Measurements from ENCODE around the gene LPCAT4. TPM values are rescaled to one million over a fixed set of nuclear protein-coding genes. Genes with fewer than 3 reads are reported as not detected.
A peak's percentile ranks its signal among the peaks of the same experiment; 100 is the strongest.

Gene LPCAT4
- total and polyA plus RNA-seq, 5 donors from 2014 or later = 13.2 to 83.2 (median 15.1) TPM

DNA sequence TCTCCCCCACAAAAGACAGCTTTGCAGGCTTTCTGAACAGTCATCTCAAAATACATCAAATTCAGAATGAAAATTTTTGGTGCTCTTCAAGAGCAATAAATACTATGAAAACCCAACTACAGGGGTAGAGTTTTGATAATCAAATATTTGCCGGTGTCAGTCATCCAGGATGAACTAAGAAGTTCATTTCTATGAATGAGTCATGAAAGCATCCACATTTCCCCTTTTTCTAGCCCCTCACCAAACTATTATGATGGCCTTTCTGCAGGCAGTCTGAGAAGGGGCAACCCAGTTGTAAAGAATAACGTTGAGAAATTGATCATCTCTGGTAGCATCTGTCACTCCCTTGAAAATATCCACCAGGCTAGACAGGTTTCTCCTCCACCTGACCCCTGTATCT is 3.1 kb upstream of the LPCAT4 start:
- Histone ChIP-seq H3K36me3 (ENCODE audit: control insufficient read depth, insufficient read depth, low read length) (no peaks in the 10 kb centered on the region), H3K4me1 (ENCODE audit: control insufficient read depth, insufficient read depth, low read length, poor library complexity, severe bottlenecking) (peaks cover 24% of the 10 kb centered on the region), H3K9me3 (ENCODE audit: control insufficient read depth in 2 of 2, low read length in 2 of 2) (no peaks in the 10 kb centered on the region), H3K4me3 (ENCODE audit: low read depth, low read length) (no peak overlapping the region), H3K27me3 (ENCODE audit: control insufficient read depth, insufficient read depth, low read length) (no peaks in the 10 kb centered on the region), H3K27ac (ENCODE audit: insufficient read depth, low read length, poor library complexity, severe bottlenecking) (no peak overlapping the region)
- Mint-ChIP-seq H3K9me3 (no peaks in the 10 kb centered on the region), H3K27me3 (no peaks in the 10 kb centered on the region), H3K4me3 (peak overlapping the region in 2 of 4 donors; percentile 58 to 77), H3K36me3 (no peaks in the 10 kb centered on the region), H3K27ac (peak overlapping the region; percentile 5 to 42 (median 25)), H3K4me1 (peaks cover 6 to 37% (median 13%) of the 10 kb centered on the region in 4 donors)
- DNase-seq = no peak
- no peak for ATAC-seq (ENCODE audit: low read depth in 2 of 2)

DNA sequence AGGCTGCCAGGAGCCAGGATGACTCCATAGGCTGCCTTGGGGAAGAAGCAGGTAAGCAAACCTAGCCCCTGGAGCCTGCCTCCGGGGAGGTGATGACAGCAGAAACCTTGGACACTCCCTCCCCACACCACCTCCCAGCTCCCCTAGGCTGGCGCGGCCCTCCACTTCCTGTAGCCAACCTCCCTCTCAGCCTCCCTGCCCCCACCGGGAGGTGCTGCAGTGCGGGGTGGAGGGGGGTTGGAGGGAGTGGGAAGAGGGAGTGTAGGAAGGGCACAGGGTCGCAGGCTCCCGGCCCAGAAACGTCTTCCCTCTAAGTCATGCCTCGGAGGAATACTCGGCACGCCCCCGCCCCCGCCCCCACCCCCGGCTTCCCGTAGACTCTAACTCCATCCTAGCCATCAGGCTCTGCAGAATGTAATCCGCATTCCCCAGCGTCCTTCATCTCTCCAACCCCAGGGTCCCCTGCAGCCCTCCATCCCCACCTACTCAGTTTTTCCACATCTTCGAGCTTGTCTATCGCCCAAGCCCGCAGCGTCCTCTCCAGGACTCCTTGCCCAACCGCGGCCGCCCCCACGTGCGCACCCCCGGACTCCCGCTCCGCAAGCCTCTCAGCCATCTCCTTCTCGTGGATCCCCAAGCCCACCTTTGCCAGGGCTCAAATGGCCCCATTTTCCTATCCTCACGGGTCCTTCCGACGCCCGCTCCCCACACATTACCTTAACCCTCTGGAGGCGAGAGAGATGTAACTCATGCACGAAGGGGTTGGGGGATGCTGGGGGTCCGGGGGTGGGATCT is 528 bp downstream of the LPCAT4 start:
- Histone ChIP-seq H3K4me1 (ENCODE audit: control insufficient read depth, insufficient read depth, low read length, poor library complexity, severe bottlenecking) (peaks cover 30% of the 10 kb centered on the region), H3K4me3 (ENCODE audit: low read depth, low read length) (peak overlapping the region; percentile 80), H3K9me3 (ENCODE audit: control insufficient read depth in 2 of 2, low read length in 2 of 2) (no peaks in the 10 kb centered on the region), H3K27ac (ENCODE audit: insufficient read depth, low read length, poor library complexity, severe bottlenecking) (peak overlapping the region; percentile 37), H3K36me3 (ENCODE audit: control insufficient read depth, insufficient read depth, low read length) (peaks cover 14% of the 10 kb centered on the region), H3K27me3 (ENCODE audit: control insufficient read depth, insufficient read depth, low read length) (no peaks in the 10 kb centered on the region)
- H3K36me3 Mint-ChIP-seq = peaks cover 14% of the 10 kb centered on the region
- H3K4me3 Mint-ChIP-seq = peak overlapping the region; percentile 94 to 100 (median 98)
- peak; percentile 28 to 71 (median 53) for DNase-seq
- H3K9me3 Mint-ChIP-seq = no peaks in the 10 kb centered on the region
- no peak for ATAC-seq (ENCODE audit: low read depth in 2 of 2)
- H3K27ac Mint-ChIP-seq = peak overlapping the region; percentile 45 to 96 (median 96)
- H3K27me3 Mint-ChIP-seq = no peaks in the 10 kb centered on the region
- H3K4me1 Mint-ChIP-seq = peaks cover 12 to 56% (median 16%) of the 10 kb centered on the region in 4 donors

DNA sequence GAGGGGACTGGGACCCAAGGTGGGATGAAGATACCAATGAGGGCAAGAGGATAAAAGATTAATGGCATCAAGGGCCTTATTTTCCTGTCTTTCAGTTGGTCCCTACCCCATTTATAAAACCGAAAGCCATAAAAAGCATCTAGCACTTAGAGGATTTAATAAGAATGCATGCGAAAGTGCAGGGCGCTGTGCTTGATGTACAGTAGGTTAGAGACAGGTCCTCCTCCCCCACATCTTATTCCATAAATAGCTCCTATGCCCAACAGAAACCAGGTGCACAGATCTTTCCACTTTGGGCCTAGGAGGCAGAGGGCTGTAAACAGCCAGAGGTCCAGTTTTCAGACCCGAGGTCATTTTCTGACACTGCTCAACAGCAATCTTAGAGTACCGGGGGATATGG is 1.2 kb downstream of the LPCAT4 start:
- no peaks in the 10 kb centered on the region for H3K27me3 Mint-ChIP-seq
- Histone ChIP-seq H3K36me3 (ENCODE audit: control insufficient read depth, insufficient read depth, low read length) (peaks cover 21% of the 10 kb centered on the region), H3K4me3 (ENCODE audit: low read depth, low read length) (peak overlapping the region; percentile 80), H3K27ac (ENCODE audit: insufficient read depth, low read length, poor library complexity, severe bottlenecking) (peak overlapping the region; percentile 37), H3K4me1 (ENCODE audit: control insufficient read depth, insufficient read depth, low read length, poor library complexity, severe bottlenecking) (peaks cover 30% of the 10 kb centered on the region), H3K27me3 (ENCODE audit: control insufficient read depth, insufficient read depth, low read length) (no peaks in the 10 kb centered on the region), H3K9me3 (ENCODE audit: control insufficient read depth in 2 of 2, low read length in 2 of 2) (no peaks in the 10 kb centered on the region)
- ATAC-seq (ENCODE audit: low read depth in 2 of 2) (no peak), DNase-seq (peak in 1 of 3 donors; percentile 25)
- H3K36me3 Mint-ChIP-seq = peaks cover 18% of the 10 kb centered on the region
- H3K9me3 Mint-ChIP-seq = no peaks in the 10 kb centered on the region
- peak overlapping the region; percentile 76 to 96 (median 79) for H3K27ac Mint-ChIP-seq
- H3K4me3 Mint-ChIP-seq = peak overlapping the region; percentile 94 to 100 (median 98)
- peaks cover 12 to 56% (median 15%) of the 10 kb centered on the region in 4 donors for H3K4me1 Mint-ChIP-seq

DNA sequence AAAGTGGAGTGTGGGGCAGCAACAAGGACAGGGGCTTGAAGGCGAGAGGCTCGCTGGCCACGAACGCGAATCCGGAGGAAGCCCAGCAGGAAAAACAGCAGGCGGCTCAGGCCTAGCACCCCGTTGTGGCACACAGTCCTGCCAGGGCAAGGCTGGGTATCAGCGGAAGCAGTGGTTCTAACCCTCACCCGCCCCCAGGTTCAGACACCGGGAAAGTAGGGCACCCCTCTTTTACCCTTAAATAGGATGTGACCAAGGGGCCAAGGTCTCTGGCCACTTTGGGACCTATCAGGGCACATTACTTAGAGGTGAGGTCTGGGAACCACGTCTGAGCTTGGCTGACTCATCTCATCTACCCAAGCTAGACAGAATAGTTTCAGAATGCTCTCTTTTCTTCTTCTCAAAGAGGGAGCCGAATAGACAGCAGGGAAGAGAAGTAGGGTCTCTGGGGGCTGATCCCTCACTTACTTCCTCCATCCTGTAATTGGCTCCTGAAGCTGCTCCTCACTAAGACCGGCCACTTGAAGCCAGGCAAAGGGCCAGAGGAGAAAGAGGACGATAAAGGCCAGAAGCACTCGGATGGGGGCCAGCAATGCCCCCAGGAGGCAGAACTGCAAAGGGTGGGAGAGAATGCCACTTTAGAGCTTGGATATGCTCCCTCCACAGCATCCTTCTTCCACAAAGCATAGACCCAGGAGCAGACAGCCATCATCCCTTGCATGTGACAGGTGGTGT is 1.7 kb downstream of the LPCAT4 start:
- H3K4me1 Mint-ChIP-seq = peaks cover 12 to 52% (median 15%) of the 10 kb centered on the region in 4 donors
- peak overlapping the region; percentile 26 to 96 (median 79) for H3K27ac Mint-ChIP-seq
- ATAC-seq (ENCODE audit: low read depth in 2 of 2) (no peak), DNase-seq (peak in 1 of 3 donors; percentile 13)
- no peaks in the 10 kb centered on the region for H3K9me3 Mint-ChIP-seq
- Histone ChIP-seq H3K4me3 (ENCODE audit: low read depth, low read length) (peak overlapping the region; percentile 80), H3K9me3 (ENCODE audit: control insufficient read depth in 2 of 2, low read length in 2 of 2) (no peaks in the 10 kb centered on the region), H3K27ac (ENCODE audit: insufficient read depth, low read length, poor library complexity, severe bottlenecking) (peak overlapping the region; percentile 42), H3K36me3 (ENCODE audit: control insufficient read depth, insufficient read depth, low read length) (peaks cover 26% of the 10 kb centered on the region), H3K4me1 (ENCODE audit: control insufficient read depth, insufficient read depth, low read length, poor library complexity, severe bottlenecking) (peaks cover 30% of the 10 kb centered on the region), H3K27me3 (ENCODE audit: control insufficient read depth, insufficient read depth, low read length) (no peaks in the 10 kb centered on the region)
- no peaks in the 10 kb centered on the region for H3K27me3 Mint-ChIP-seq
- H3K4me3 Mint-ChIP-seq = peak overlapping the region; percentile 94 to 100 (median 98)
- H3K36me3 Mint-ChIP-seq = peaks cover 22% of the 10 kb centered on the region

DNA sequence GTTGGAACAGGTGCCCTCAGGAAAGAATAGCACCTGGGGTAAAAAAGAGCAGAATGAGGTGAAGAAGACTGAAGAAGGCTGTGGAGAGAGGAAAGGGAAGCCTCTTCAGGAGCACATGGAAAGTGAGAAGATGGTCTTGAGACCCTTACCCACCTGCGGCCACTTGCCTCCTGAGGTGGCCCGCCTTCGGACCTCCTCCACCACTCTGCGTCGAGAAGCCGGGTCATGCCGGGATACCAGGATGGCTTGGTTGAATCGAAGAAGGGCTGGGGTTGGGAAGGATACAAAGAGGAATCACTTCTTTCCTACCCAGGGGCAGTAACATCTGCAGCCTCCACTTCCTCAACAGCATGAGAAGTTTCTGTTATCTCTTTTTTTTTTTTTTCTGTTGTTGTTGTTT is 3.0 kb downstream of the LPCAT4 start:
- Histone ChIP-seq H3K27ac (ENCODE audit: insufficient read depth, low read length, poor library complexity, severe bottlenecking) (no peak overlapping the region), H3K4me3 (ENCODE audit: low read depth, low read length) (no peak overlapping the region), H3K27me3 (ENCODE audit: control insufficient read depth, insufficient read depth, low read length) (no peaks in the 10 kb centered on the region), H3K4me1 (ENCODE audit: control insufficient read depth, insufficient read depth, low read length, poor library complexity, severe bottlenecking) (peaks cover 30% of the 10 kb centered on the region), H3K9me3 (ENCODE audit: control insufficient read depth in 2 of 2, low read length in 2 of 2) (no peaks in the 10 kb centered on the region), H3K36me3 (ENCODE audit: control insufficient read depth, insufficient read depth, low read length) (peaks cover 37% of the 10 kb centered on the region)
- peak overlapping the region in 2 of 4 donors; percentile 35 to 94 for H3K4me3 Mint-ChIP-seq
- H3K36me3 Mint-ChIP-seq = peaks cover 29% of the 10 kb centered on the region
- no peaks in the 10 kb centered on the region for H3K9me3 Mint-ChIP-seq
- DNase-seq (no peak), ATAC-seq (ENCODE audit: low read depth in 2 of 2) (no peak)
- no peaks in the 10 kb centered on the region for H3K27me3 Mint-ChIP-seq
- H3K4me1 Mint-ChIP-seq = peaks cover 12 to 45% (median 15%) of the 10 kb centered on the region in 4 donors
- no peak overlapping the region for H3K27ac Mint-ChIP-seq

DNA sequence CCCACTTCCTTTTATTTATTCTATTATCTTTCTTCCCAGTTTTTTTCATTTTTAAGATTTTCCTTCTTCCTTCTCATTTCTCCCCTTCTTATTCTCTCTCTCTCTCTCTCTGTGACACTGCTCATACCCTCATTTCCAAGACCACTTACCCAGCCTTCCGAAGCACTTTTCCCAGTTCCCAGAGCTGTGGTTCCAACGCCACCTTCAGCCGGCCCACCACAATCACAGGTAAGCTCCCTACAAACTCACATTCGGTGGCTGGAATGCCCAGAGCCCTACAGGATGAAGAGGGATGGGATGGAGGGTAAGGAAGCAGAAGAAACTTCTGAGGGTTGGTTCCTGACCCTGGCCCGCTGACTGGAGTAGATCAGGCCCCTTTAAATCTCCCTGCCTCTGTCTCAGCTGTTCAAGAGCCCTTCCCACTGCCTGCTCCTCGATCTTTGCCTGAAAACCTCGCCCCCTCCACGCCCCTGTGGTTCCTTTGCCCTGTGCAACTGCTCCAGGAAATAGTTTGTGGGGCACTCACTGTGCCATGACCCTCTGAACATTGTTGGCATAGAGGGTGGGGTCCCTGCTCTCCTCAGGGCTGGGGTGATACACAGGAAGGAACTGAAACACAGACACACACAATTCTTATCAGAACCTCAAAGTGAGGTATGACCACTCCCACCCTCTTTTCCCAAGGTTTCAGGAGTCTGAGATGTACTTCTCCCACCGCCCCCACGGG is 4.8 kb downstream of the LPCAT4 start:
- Mint-ChIP-seq H3K36me3 (peaks cover 38% of the 10 kb centered on the region), H3K27ac (peak overlapping the region in 1 of 3 donors; percentile 70), H3K27me3 (no peaks in the 10 kb centered on the region), H3K9me3 (no peaks in the 10 kb centered on the region), H3K4me3 (peak overlapping the region in 1 of 4 donors; percentile 94), H3K4me1 (peaks cover 6 to 33% (median 12%) of the 10 kb centered on the region in 4 donors)
- Histone ChIP-seq H3K27me3 (ENCODE audit: control insufficient read depth, insufficient read depth, low read length) (no peaks in the 10 kb centered on the region), H3K27ac (ENCODE audit: insufficient read depth, low read length, poor library complexity, severe bottlenecking) (no peak overlapping the region), H3K9me3 (ENCODE audit: control insufficient read depth in 2 of 2, low read length in 2 of 2) (no peaks in the 10 kb centered on the region), H3K4me1 (ENCODE audit: control insufficient read depth, insufficient read depth, low read length, poor library complexity, severe bottlenecking) (peaks cover 18% of the 10 kb centered on the region), H3K4me3 (ENCODE audit: low read depth, low read length) (no peak overlapping the region), H3K36me3 (ENCODE audit: control insufficient read depth, insufficient read depth, low read length) (peaks cover 55% of the 10 kb centered on the region)
- ATAC-seq (ENCODE audit: low read depth in 2 of 2) (no peak), DNase-seq (no peak)

DNA sequence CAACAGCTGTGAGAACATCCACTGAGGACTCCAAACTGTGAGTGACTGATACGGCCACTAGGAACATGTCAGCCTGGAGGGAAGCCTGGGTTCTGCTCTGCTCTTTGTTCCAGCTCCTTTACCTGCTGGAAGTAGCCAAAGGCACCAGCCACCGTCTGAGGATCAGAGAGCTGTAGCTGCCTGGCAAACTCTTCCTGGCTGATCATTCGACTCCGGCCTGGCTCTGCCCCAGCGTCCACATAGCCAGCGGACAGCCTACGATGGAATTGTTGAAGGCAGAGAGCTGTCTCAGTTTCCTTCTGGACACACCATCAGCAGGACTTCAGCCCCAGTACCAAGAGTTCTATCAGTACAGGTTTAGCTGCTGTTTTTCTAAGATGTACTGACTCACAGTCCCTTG is 5.7 kb downstream of the LPCAT4 start:
- peaks cover 64% of the 10 kb centered on the region for H3K36me3 ChIP-seq (ENCODE audit: control insufficient read depth, insufficient read depth, low read length)
- no peak overlapping the region for H3K27ac Mint-ChIP-seq

More for the DNA sequence above, 5.7 kb downstream of the LPCAT4 start:
- Mint-ChIP-seq H3K4me3 (peak overlapping the region in 2 of 4 donors; percentile 0 to 10), H3K9me3 (no peaks in the 10 kb centered on the region), H3K36me3 (peaks cover 44% of the 10 kb centered on the region), H3K4me1 (peaks cover 6 to 29% (median 12%) of the 10 kb centered on the region in 4 donors), H3K27me3 (no peaks in the 10 kb centered on the region)
- no peak for DNase-seq
- Histone ChIP-seq H3K9me3 (ENCODE audit: control insufficient read depth in 2 of 2, low read length in 2 of 2) (no peaks in the 10 kb centered on the region), H3K27ac (ENCODE audit: insufficient read depth, low read length, poor library complexity, severe bottlenecking) (no peak overlapping the region), H3K4me3 (ENCODE audit: low read depth, low read length) (no peak overlapping the region), H3K27me3 (ENCODE audit: control insufficient read depth, insufficient read depth, low read length) (no peaks in the 10 kb centered on the region), H3K4me1 (ENCODE audit: control insufficient read depth, insufficient read depth, low read length, poor library complexity, severe bottlenecking) (peaks cover 17% of the 10 kb centered on the region)
- no peak for ATAC-seq (ENCODE audit: low read depth in 2 of 2)
